ENCODE measurements around the gene CEP112. TPM values are rescaled to one million over a fixed set of nuclear protein-coding genes. Genes with fewer than 3 reads are reported as not detected.

Gene CEP112
- total and polyA plus RNA-seq, 10 of the 15 experiments (the other 5 are each of a cell fraction or from before 2014, with no cell fraction given), result 0.11 to 3.8 (median 0.32) TPM; not detected in 1

- TF ChIP-seq E4F1 (IDR thresholded peaks at IDR 0.05; ENCODE audit: borderline replicate concordance, partially characterized antibody) (no peak), CHD4 (IDR thresholded peaks at IDR 0.05) (no peak)
These were observed 56.7 kb downstream of the CEP112 start (continued) for GRCh38 chr17:66135219-66135618.

DNA sequence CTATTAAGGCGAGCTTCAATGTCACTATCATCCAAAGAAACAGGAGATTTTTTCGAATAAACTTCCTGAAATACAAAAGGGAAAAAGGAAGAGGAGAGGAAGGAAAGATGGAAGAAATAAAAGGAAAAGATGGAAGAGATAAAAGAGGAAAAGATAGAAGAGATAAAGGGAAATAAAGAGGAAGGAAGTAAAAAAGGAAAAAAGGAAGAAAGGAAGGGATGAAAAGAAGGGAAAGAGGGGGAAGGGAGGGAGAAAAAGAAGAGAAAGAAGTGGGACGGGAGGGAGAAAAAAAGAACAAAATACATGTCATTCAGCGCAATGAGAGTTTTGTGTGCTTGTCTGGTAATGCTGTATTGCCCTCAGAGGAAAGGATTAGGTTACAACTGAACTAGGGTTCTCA is 62.2 kb downstream of the CEP112 start:
- BruUV-seq (replicated peaks), result no TSS peak
- Histone ChIP-seq H3K4me1 (ENCODE audit: control insufficient read depth, insufficient read depth, low read length) (no peaks in the 10 kb centered on the region), H3K9me3 (replicated peaks; ENCODE audit: control insufficient read depth, insufficient read depth, low read length) (no peaks in the 10 kb centered on the region), H3K27me3 (replicated peaks in 1 of 2; ENCODE audit: control insufficient read depth in 2 of 2, insufficient read depth in 2 of 2, low read length in 1 of 2) (no peaks in the 10 kb centered on the region), H3K9ac (ENCODE audit: control insufficient read depth, insufficient read depth, low read length) (no peak overlapping the region), H3K79me2 (ENCODE audit: control insufficient read depth, insufficient read depth, low read length) (no peaks in the 10 kb centered on the region), H3K4me2 (ENCODE audit: control insufficient read depth, insufficient read depth) (no peak overlapping the region), H3K36me3 (ENCODE audit: control insufficient read depth in 2 of 2, insufficient read depth in 2 of 2, low read length in 1 of 2) (no peaks in the 10 kb centered on the region), H4K20me1 (ENCODE audit: control insufficient read depth, insufficient read depth) (no peaks in the 10 kb centered on the region), H3K27ac (ENCODE audit: control insufficient read depth, insufficient read depth) (no peak overlapping the region), H3K4me3 (no peak overlapping the region), H2AFZ (ENCODE audit: control insufficient read depth, low read depth, low read length) (no peak overlapping the region)
- intact Hi-C loops (cut with micrococcal nuclease; ENCODE audit: unreplicated experiment) (no loop called here), in situ Hi-C loops (cut with MboI) (no loop called here)
- ChIA-PET RAD21 (ENCODE audit: unreplicated experiment) (interaction anchor here (0.6 kb wide), 1 partner anchor 20 kb away, joined by 3 read pairs; no protein-coding TSS in a partner anchor), POLR2A (no interaction called here), CTCF (interaction anchor here (0.6 to 0.8 kb wide), 3 partner anchors 11 to 216 kb away, joined by 3 read pairs; no protein-coding TSS in a partner anchor), SMC1A (ENCODE audit: uncharacterized antibody, unreplicated experiment) (no interaction called here)
- 10% methylated on average over 4 of the region's 4 CpGs for WGBS (ENCODE audit: insufficient coverage, insufficient replicate concordance, low lambda C conversion rate, missing lambda C conversion rate)
- FAIRE-seq (no peak), DNase-seq (ENCODE audit: low read depth, low spot score) (no peak), ATAC-seq (no peak)
- no peak for TF ChIP-seq ZNF592 (IDR thresholded peaks at IDR 0.05)
- no peak for TF ChIP-seq ZNF384 (IDR thresholded peaks at IDR 0.05; ENCODE audit: borderline replicate concordance, low read depth, low read length)
- no peak for TF ChIP-seq SRF (IDR thresholded peaks at IDR 0.05; ENCODE audit: low read depth in 2 of 2, low read length in 2 of 2)
- TF ChIP-seq EGR1 (IDR thresholded peaks at IDR 0.05; ENCODE audit: borderline replicate concordance in 1 of 2, low read depth in 2 of 2, low read length in 2 of 2), result no peak
- TF ChIP-seq YY1 (IDR thresholded peaks at IDR 0.05; ENCODE audit: low read depth, low read length), result no peak
- TF ChIP-seq SIN3A (IDR thresholded peaks at IDR 0.05; ENCODE audit: low read depth, low read length), result no peak
- no peak for TF ChIP-seq NKRF (conservative IDR thresholded peaks at IDR 0.05)
- TF ChIP-seq IRF4 (IDR thresholded peaks at IDR 0.05; ENCODE audit: low read depth, low read length), result no peak
- TF ChIP-seq PAX5 (IDR thresholded peaks at IDR 0.05; ENCODE audit: borderline replicate concordance, low read depth, low read length), result no peak
- TF ChIP-seq TAF1 (IDR thresholded peaks at IDR 0.05; ENCODE audit: borderline replicate concordance, low read depth, low read length), result no peak
- TF ChIP-seq NFXL1 (IDR thresholded peaks at IDR 0.05; ENCODE audit: borderline replicate concordance), result no peak
- no peak for TF ChIP-seq HDGF (IDR thresholded peaks at IDR 0.05)

All from GM12878 (cell line).